Neuronal stem cell (in vitro differentiated cells): ENCODE data around the gene ARMC6.

Source experiments
- DNase-seq: peaks from one replicate; pipeline ENCODE4 v3.0.0-alpha.2; 2013; ENCODE audit warnings: low spot score
- H2AFZ ChIP-seq: one replicate; pipeline ENCODE4 v1.6.1; 2013; ENCODE audit warnings: mild to moderate bottlenecking, low read length, inconsistent platforms
- H2AK5ac ChIP-seq: 2 replicates; pipeline ENCODE4 v1.6.1; 2013; ENCODE audit warnings: low read depth, mild to moderate bottlenecking, inconsistent platforms, low read length, moderate library complexity, mixed read lengths
- H2BK120ac ChIP-seq: 2 replicates; pipeline ENCODE4 v1.6.1; 2013; ENCODE audit warnings: low read depth, mild to moderate bottlenecking, inconsistent platforms, low read length, moderate library complexity, mixed read lengths
- H2BK12ac ChIP-seq: one replicate; pipeline ENCODE4 v1.6.1; 2013; ENCODE audit warnings: low read length, inconsistent platforms
- H2BK15ac ChIP-seq: 2 replicates; pipeline ENCODE4 v1.6.1; 2013; ENCODE audit warnings: mild to moderate bottlenecking, low read length, inconsistent platforms, mixed read lengths
- H2BK5ac ChIP-seq: one replicate; pipeline ENCODE4 v1.6.1; 2013; ENCODE audit warnings: inconsistent platforms, mild to moderate bottlenecking, low read length, moderate library complexity
- H3K14ac ChIP-seq: one replicate; pipeline ENCODE4 v1.6.1; 2013; ENCODE audit warnings: low read length, inconsistent platforms
- H3K18ac ChIP-seq: 2 replicates; pipeline ENCODE4 v1.6.1; 2013; ENCODE audit warnings: low read length, inconsistent platforms
- H3K23ac ChIP-seq: 2 replicates; pipeline ENCODE4 v1.6.1; 2013; ENCODE audit warnings: low read depth, mild to moderate bottlenecking, mixed read lengths, low read length, inconsistent platforms; ENCODE audit not compliant: poor library complexity
- H3K27ac ChIP-seq: replicated peaks from 3 replicates; pipeline ENCODE4 v1.5.1; 2013; ENCODE audit warnings: low read length, inconsistent platforms
- H3K27me3 ChIP-seq, 3 experiments: 2 replicates each; pipeline ENCODE4 v1.6.1; 2013; ENCODE audit warnings: low read length in 3 of 3, mild to moderate bottlenecking in 2 of 3, inconsistent platforms in 1 of 3, low read depth in 1 of 3, mixed read lengths in 1 of 3, moderate library complexity in 1 of 3; ENCODE audit not compliant: control insufficient read depth in 3 of 3, insufficient read depth in 3 of 3
- H3K36me3 ChIP-seq, 2 donors: replicated peaks in 1 of 2; 2 replicates each; pipeline ENCODE4 v1.6.1; 2013; ENCODE audit warnings: low read length in 2 of 2; ENCODE audit not compliant: control insufficient read depth in 2 of 2, insufficient read depth in 2 of 2
- H3K4ac ChIP-seq: 2 replicates; pipeline ENCODE4 v1.6.1; 2013; ENCODE audit warnings: inconsistent platforms, mild to moderate bottlenecking, low read length, moderate library complexity
- H3K4me1 ChIP-seq, 2 donors: 1 replicate in 1 of 2; 2 replicates in 1 of 2; pipeline ENCODE4 v1.6.1; 2013; ENCODE audit warnings: low read length in 2 of 2, low read depth in 1 of 2; ENCODE audit not compliant: control insufficient read depth in 2 of 2, insufficient read depth in 1 of 2
- H3K4me2 ChIP-seq: one replicate; pipeline ENCODE4 v1.6.1; 2013; ENCODE audit warnings: mild to moderate bottlenecking, low read length, inconsistent platforms; ENCODE audit not compliant: insufficient read depth, poor library complexity, severe bottlenecking
- H3K4me3 ChIP-seq, 2 donors: 2 replicates each; pipeline ENCODE4 v1.5.1; 2013; ENCODE audit warnings: low read length in 2 of 2, mild to moderate bottlenecking in 2 of 2, inconsistent platforms in 1 of 2, moderate library complexity in 1 of 2
- H3K79me1 ChIP-seq: one replicate; pipeline ENCODE4 v1.6.1; 2013; ENCODE audit warnings: low read depth, mild to moderate bottlenecking, inconsistent platforms, low read length, moderate library complexity
- H3K9ac ChIP-seq: one replicate; pipeline ENCODE4 v1.6.1; 2013; ENCODE audit warnings: mild to moderate bottlenecking, low read depth, low read length, inconsistent platforms; ENCODE audit not compliant: poor library complexity
- H3K9me3 ChIP-seq, 2 donors: replicated peaks in 1 of 2; 2 replicates each; pipeline versions ENCODE3 to v1.6.1; 2013; ENCODE audit warnings: low read length in 2 of 2, mild to moderate bottlenecking in 2 of 2, inconsistent platforms in 1 of 2, low read depth in 1 of 2, mixed read lengths in 1 of 2, moderate library complexity in 1 of 2; ENCODE audit not compliant: control insufficient read depth in 2 of 2, insufficient read depth in 1 of 2
- H4K8ac ChIP-seq: one replicate; pipeline ENCODE4 v1.6.1; 2013; ENCODE audit warnings: low read depth, mild to moderate bottlenecking, inconsistent platforms, low read length, moderate library complexity
- H4K91ac ChIP-seq: one replicate; pipeline ENCODE4 v1.6.1; 2013; ENCODE audit warnings: low read length, low read depth, mild to moderate bottlenecking, inconsistent platforms; ENCODE audit not compliant: poor library complexity
- WGBS, 2 donors: extraction: QIAGEN DNeasy Blood & Tissue Kit; methylation state at CpG; one replicate each; pipeline ENCODE4 v1.1.7; 2013; ENCODE audit warnings: missing lambda C conversion rate in 2 of 2, mixed read lengths in 1 of 2; ENCODE audit not compliant: insufficient read length in 2 of 2, insufficient replicate concordance in 1 of 2; ENCODE audit errors: extremely low coverage in 2 of 2; 5-methylcytosine and 5-hydroxymethylcytosine counted together

Gene ARMC6

GRCh38 chr19:19004144-19004543 lies 29.3 kb upstream of the ARMC6 start:
- no peak overlapping the region for H2BK120ac ChIP-seq
- WGBS, 2 donors: no CpG with 5 or more reads among the region's 18 CpGs

GRCh38 chr19:19006213-19006612 lies 27.2 kb upstream of the ARMC6 start:
- H3K36me3 ChIP-seq: peaks cover 58 to 98% of the 10 kb centered on the region in 2 donors
- DNase-seq: no peak
- no peaks in the 10 kb centered on the region for H3K27me3 ChIP-seq

More at GRCh38 chr19:19004144-19004543, 29.3 kb upstream of the ARMC6 start:
- no peak overlapping the region for H3K27ac ChIP-seq
- no peaks in the 10 kb centered on the region for H3K27me3 ChIP-seq
- DNase-seq: no peak
- no peaks in the 10 kb centered on the region for H3K9me3 ChIP-seq
- H3K79me1 ChIP-seq: no peaks in the 10 kb centered on the region
- peaks cover 56 to 97% of the 10 kb centered on the region in 2 donors for H3K36me3 ChIP-seq
- no peak overlapping the region for H3K4ac ChIP-seq
- no peak overlapping the region for H2AK5ac ChIP-seq
- no peak overlapping the region for H3K4me2 ChIP-seq
- no peak overlapping the region for H3K9ac ChIP-seq
- H3K4me3 ChIP-seq: no peak overlapping the region
- H4K8ac ChIP-seq: no peak overlapping the region
- no peak overlapping the region for H2BK5ac ChIP-seq
- no peak overlapping the region for H3K18ac ChIP-seq
- no peak overlapping the region for H4K91ac ChIP-seq
- no peak overlapping the region for H3K23ac ChIP-seq
- no peak overlapping the region for H2BK12ac ChIP-seq
- H2BK15ac ChIP-seq: no peak overlapping the region
- H3K14ac ChIP-seq: no peak overlapping the region
- no peaks in the 10 kb centered on the region for H3K4me1 ChIP-seq
- no peak overlapping the region for H2AFZ ChIP-seq

GRCh38 chr19:19009951-19010350 lies 23.5 kb upstream of the ARMC6 start:
- H3K4me1 ChIP-seq: no peaks in the 10 kb centered on the region
- H3K14ac ChIP-seq: no peak overlapping the region
- no peak overlapping the region for H2BK12ac ChIP-seq
- no peak overlapping the region for H2BK5ac ChIP-seq
- H2AK5ac ChIP-seq: no peak overlapping the region
- H3K79me1 ChIP-seq: no peaks in the 10 kb centered on the region
- no peaks in the 10 kb centered on the region for H3K9me3 ChIP-seq
- H3K27ac ChIP-seq: no peak overlapping the region
- H3K18ac ChIP-seq: no peak overlapping the region
- H2BK15ac ChIP-seq: no peak overlapping the region
- WGBS, 2 donors: no CpG with 5 or more reads among the region's 18 CpGs
- H2BK120ac ChIP-seq: no peak overlapping the region
- H3K23ac ChIP-seq: no peak overlapping the region
- no peak overlapping the region for H4K91ac ChIP-seq
- no peak overlapping the region for H3K9ac ChIP-seq
- no peak overlapping the region for H3K4ac ChIP-seq
- DNase-seq: no peak
- H2AFZ ChIP-seq: no peak overlapping the region
- no peak overlapping the region for H3K4me2 ChIP-seq
- no peak overlapping the region for H3K4me3 ChIP-seq
- peaks cover 48 to 98% of the 10 kb centered on the region in 2 donors for H3K36me3 ChIP-seq
- H4K8ac ChIP-seq: no peak overlapping the region
- no peaks in the 10 kb centered on the region for H3K27me3 ChIP-seq

More at GRCh38 chr19:19006213-19006612, 27.2 kb upstream of the ARMC6 start:
- Histone ChIP-seq H2BK5ac (no peak overlapping the region), H3K4me1 (no peaks in the 10 kb centered on the region), H4K91ac (no peak overlapping the region), H2BK12ac (no peak overlapping the region), H2AFZ (no peak overlapping the region), H3K9ac (no peak overlapping the region), H3K9me3 (no peaks in the 10 kb centered on the region), H3K4me2 (no peak overlapping the region), H4K8ac (no peak overlapping the region), H3K27ac (no peak overlapping the region), H3K4me3 (no peak overlapping the region), H2BK120ac (no peak overlapping the region), H3K18ac (no peak overlapping the region), H3K14ac (no peak overlapping the region), H3K23ac (no peak overlapping the region), H2AK5ac (no peak overlapping the region), H2BK15ac (no peak overlapping the region), H3K4ac (no peak overlapping the region), H3K79me1 (no peaks in the 10 kb centered on the region)
- no CpG with 5 or more reads among the region's 3 CpGs for WGBS, 2 donors

GRCh38 chr19:19010551-19010950 lies 22.9 kb upstream of the ARMC6 start:
- Histone ChIP-seq H3K27me3 (no peaks in the 10 kb centered on the region), H3K4me3 (no peak overlapping the region), H3K79me1 (no peaks in the 10 kb centered on the region), H2BK5ac (no peak overlapping the region), H2BK12ac (no peak overlapping the region), H3K4ac (no peak overlapping the region), H3K23ac (no peak overlapping the region), H3K9me3 (no peaks in the 10 kb centered on the region), H4K8ac (no peak overlapping the region), H3K18ac (no peak overlapping the region), H3K4me1 (no peaks in the 10 kb centered on the region), H2AFZ (no peak overlapping the region), H2BK120ac (no peak overlapping the region), H2AK5ac (no peak overlapping the region), H3K27ac (no peak overlapping the region), H4K91ac (no peak overlapping the region), H3K9ac (no peak overlapping the region), H3K36me3 (peaks cover 47 to 96% of the 10 kb centered on the region in 2 donors), H3K14ac (no peak overlapping the region), H2BK15ac (no peak overlapping the region), H3K4me2 (no peak overlapping the region)
- no peak for DNase-seq
- WGBS, 2 donors: no CpG with 5 or more reads among the region's 5 CpGs
